HG03066 (cell line): Measurements from ENCODE around the gene LZTS2.

Experiments
- ATAC-seq: cut with Tn5 transposase; IDR thresholded peaks from one replicate; pipeline ENCODE4 v1.9.1; 2021; ENCODE audit warnings: low read depth; ENCODE audit not compliant: unreplicated experiment

Gene LZTS2

DNA sequence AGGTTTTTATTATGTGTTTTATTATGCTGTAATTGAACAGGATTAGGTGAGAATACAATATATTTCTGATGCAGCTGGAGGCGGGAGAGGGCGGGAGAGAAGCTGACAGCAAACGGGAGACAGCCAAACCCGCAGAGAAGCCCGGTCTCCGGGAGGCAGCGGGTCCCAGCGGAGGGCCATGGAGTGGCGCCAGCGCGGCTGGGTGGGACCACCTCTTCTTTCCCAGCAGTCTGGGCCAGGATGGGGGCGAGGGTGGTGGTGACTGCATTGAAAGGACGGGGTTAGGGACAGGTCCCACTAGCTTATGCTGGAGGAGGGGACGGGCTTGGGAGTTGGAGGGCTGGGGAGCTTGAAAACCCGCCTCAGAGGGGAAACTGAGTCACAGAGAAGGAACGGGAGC lies 47.7 kb downstream of the LZTS2 start:
- ATAC-seq = no peak

DNA sequence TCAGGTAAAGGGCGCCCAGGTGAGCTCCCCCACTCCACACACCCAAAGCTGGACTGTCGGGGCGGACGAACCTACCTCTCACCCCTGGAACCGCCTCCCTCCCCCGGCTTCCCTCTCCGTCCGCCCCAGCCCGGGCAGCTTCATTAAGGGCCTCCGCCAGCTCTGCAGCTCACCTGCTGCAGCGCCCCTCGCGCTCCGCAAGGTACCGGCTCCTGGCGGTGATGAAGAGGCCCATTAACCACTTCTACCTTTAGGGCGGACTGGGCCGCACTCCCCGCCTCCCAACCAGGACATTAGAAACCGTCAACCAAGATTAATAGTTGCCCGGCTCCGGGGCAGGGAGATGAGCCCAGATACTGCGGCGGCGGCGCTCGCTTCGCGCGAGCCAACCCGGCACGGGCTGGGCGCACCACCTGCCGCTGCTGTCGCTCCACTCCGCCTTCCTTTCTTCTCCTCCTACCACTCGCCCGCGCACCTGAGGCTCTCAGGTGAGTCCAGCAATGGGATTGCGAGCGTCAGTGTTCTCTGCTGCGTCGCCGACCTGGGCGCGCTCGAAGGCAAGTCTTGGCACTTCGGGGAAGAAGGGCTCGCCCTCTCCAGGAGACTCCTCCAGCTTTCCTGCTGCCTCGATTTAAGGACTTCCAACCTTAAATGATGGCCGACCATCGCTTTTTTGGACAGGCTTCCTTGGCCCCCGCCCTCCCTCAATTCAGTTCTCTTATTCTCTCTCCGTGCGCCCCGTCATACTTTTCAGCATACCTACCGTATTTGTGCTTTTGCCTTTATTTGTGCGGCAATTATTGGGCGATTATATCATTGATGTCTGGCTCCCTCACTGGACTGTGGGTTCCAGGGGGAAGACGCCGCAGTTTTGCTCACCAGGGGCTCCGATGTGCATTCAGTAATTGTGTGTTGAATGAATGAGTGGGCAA lies 48.6 kb downstream of the LZTS2 start:
- no peak for ATAC-seq

DNA sequence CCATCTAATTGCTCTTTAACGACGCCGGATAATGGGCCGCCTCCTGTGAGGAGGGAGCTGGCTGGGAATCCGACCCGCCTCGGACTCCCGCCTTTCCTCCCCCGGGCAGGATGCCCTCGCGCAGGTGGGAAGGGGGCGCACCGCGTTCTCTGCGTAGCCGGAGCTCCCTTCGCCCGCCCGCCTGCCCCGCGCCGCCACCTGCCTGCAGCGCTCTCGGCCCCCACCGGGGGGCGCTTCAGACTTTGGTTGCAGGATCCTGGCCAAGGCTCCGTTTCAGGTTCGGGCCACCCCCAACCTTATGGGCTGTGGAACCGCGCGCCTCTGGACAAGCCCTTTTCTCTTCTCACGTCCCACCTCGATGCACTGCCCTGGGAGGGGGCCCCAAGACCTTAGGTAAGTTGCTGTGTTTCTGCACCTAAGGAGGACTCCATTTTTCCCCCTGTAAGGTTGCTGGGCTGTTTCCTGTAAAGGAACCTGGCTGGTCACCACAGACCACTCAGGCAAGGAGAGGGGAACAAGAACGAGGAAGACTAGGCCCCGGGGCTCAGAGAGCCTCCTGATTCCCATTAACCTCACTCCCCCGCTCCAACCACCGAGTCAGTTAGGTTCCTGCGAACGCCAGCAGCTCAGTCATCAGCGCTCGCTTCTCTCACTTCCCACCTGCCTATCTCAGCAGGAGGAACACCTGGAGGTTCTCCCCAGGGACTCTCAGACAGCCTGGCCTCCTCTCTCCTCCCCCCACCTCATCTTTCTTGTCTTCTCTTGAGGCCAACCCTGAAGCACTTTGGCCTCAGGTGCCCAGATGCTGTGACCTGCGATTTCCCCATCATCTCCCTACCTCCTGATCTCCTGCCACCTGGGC lies 50.8 kb downstream of the LZTS2 start:
- no peak for ATAC-seq

DNA sequence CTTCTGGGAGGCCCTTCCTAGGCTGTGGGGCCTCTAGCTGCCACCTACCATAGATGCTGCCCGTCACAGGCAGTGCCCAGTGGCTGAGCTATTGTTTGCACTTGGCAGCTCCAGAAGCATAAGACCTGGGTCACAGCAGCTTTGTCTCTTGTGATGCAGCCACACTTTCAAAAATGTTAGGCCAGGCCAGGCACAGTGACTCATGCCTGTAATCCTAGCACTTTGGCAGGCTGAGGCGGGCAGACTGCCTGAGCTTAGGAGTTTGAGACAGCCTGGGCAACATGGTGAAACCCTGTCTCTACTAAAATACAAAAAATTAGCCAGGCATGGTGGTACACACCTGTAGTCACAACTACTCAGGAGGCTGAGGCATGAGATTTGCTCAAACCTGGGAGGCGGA lies 52.7 kb downstream of the LZTS2 start:
- ATAC-seq = no peak

DNA sequence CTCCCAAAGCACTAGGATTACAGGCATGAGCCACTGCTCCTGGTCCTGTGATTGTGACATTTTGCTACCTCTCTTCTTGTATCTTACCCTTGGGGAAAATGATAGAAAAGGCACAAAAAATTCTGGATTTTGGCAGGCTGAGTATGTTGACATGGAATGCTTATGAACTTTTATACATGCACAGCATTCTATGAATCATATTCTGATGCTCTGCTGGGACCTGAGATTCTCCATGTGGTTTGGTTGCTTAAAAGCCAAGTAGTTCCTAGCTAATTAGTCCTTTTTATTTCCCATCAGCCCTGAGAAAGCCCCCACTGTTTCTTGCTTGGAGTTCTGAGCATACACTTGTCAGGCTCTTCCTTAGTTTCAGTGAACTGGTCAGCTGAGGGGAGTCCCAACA lies 53.9 kb downstream of the LZTS2 start:
- no peak for ATAC-seq

DNA sequence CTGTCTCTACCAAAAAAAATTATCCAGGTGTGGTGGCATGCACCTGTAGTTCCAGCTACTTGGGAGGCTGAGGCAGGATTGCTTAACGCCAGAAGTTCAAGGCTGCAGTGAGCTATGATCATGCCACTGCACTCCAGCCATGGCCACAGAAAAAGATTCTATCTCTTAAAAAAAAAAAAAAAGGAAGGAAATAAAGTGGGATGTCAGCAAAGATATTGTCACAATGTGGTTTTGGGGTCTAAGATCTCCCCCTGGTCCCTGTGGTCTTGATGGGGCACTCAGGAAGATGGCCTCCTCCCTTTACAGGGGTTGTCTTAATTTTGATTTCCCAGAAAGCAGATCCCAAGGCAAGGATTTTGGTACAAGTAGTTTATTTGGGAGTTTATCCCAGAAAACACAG lies 54.7 kb downstream of the LZTS2 start:
- ATAC-seq = no peak

DNA sequence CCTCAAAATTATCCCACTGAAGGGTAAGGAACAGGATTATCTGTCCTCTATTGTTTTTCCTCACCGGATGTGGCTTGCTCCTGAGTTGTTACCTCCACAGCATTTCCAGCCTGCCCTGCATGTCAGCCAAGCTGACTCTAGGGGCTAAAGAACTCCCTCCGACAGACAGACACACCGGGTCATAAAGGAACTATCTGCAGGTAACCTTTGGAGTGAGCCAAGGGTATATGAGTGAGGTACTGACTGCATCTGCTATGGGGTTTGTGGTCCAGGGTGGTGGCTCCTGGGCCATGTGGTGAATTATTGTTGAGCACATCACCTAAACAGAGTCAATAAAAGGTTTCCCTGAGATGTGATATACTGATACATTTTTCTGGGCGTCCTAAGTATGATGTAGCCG lies 55.3 kb downstream of the LZTS2 start:
- no peak for ATAC-seq

DNA sequence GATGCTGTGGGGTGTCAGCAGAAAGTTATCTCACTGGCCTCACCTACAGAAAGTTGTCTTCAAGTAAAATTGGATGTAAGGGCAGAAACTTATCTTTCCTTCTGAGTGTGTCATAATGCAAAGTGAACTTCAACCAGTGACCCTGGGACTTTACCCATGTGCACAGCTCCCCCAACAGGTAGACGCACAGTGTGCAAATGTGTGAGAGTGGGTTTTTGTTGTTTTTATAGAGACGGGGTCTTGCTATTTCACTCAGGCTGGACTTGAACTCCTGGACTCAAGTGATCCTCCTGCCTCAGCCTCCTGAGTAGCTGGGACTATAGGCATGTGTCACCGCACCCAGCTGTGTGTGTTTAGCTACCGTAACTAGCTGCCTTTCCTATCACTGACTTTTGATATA lies 55.8 kb downstream of the LZTS2 start:
- ATAC-seq = no peak

DNA sequence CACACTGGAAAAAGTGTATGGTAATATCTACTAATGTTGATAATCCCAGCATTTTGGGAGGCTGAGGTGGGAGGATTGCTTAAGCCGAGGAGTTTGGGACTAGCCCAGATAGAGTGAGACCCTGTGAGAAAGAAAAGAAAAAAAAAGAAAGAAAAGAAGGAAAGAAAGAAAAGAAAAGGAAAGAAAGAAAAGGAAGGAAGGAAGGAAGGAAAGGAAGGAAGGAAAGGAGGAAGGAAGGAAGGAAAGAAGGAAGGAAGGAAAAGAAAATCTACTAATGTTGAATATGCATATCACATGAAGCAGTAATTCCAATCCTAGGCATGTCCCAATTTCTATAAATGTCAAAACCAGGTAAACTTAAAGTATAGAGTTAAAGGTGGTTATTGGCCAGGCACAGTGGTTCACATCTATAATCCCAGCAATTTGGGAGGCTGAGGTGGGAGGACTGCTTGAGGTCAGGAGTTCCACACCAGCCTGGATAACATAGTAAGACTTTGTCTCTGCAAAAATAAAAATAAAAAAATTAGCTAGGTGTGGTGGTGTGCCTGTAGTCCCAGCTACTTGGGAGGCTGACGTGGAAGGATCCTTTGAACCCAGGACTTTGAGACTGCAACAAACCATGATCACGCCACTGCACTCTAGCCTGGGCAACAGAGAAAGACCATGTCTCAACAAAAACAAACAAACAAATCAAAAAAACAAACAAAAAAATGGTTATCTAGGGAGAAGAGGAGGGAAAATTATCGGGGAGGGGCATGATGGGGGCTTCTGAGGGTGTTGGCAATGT lies 57.0 kb downstream of the LZTS2 start:
- ATAC-seq = no peak
